ENCODE data around the gene LMOD1.
A peak's percentile ranks its signal among the peaks of the same experiment; 100 is the strongest.
"Not testable (repeated sequence)": the region's sequence is repeated elsewhere in the genome, so short reads cannot be mapped to it uniquely, and the experiment has no call there.

Gene LMOD1

DNA sequence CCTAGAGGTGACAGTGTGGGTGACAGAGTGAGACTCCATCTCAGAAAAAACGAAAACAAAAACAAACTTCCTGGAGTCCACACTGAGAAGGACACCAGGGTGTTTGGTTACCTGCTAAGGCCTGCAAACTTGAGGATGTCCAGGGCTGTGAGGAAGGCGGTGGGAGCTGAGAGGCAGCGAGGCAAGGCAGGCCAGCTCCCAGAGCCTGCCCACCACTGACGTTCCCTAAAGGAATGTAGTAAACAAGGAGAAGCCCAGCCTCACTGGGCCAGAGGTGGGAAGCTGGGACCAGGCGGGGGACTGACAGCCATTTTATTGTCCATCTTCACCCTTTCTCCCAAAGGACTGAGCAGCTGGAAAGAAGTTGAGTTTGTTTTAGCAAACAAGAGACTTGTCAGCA lies 33.5 kb downstream of the LMOD1 start:
- DNase-seq = no peak

DNA sequence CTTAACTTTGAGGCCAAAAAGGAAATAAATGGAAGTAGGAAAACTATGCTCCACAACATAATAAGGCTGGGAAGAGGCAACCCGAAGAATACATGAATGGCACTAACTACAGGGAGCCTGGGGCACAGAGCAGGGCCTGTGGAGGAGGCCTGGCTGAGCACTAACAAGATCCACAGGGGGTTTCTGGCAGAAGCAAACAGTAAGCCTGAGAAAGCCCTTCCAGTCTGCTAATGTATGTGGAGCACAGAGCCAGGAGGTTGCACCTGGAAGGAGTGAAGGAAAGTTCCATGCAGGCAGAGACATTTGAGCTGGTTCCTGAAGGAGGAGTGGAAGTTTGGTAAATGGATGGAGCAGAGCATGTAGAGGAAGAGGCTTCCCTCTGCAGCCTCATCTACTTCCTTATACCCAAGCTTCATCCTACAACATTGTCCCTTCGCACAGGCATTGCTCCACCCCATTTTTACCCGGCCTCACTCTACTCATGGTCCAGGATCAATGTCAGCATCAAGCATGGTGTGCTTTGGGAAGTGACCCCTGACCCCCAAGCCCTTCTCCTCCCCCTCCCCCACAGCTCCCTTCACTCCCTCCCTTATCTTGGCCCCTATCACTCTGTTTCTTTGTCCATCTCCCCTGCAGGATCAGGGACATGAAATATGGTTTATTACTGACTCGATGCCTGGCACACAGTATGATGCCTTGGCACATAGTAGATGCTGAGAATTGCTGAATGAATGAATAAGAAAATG lies 34.3 kb downstream of the LMOD1 start:
- DNase-seq = no peak

DNA sequence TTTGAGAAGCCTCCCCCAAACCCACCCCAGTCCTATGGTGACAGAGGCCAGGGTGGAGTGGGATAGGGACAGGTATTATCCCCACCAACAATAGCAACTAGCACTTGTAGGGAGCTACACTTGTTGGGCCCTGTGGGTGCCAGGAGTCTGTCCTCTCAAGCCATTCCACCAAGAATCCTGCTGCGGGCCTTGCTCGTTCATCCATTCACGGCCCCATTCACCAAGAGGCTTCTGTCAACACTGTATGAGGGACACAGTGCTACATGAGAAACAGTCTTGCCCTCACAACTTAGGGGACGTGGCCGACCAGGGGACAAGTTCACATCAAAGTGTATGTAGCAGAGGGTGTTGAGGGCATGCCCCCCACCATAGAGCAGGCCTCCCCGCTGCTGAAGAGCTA lies 38.7 kb downstream of the LMOD1 start:
- DNase-seq = no peak

DNA sequence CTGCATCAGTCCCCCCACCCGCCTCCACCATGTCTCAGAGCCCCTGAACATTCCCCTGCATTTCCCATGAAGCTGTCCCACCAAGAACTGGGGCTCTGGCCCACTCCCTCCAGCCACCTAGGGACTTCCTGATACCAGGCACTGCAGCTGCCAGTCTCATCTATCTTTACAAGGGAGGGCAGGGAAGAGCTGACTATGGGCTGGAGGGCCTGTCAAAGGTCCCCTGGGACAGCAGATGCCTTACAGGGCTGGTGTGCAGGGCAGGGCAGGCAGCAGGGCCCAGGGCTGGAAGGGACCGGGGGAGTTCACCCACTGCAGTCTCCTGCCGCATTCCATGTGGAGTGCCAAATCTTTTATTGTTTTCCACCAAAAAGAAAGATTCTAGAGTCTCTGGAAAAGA lies 40.0 kb downstream of the LMOD1 start:
- no peak for DNase-seq

DNA sequence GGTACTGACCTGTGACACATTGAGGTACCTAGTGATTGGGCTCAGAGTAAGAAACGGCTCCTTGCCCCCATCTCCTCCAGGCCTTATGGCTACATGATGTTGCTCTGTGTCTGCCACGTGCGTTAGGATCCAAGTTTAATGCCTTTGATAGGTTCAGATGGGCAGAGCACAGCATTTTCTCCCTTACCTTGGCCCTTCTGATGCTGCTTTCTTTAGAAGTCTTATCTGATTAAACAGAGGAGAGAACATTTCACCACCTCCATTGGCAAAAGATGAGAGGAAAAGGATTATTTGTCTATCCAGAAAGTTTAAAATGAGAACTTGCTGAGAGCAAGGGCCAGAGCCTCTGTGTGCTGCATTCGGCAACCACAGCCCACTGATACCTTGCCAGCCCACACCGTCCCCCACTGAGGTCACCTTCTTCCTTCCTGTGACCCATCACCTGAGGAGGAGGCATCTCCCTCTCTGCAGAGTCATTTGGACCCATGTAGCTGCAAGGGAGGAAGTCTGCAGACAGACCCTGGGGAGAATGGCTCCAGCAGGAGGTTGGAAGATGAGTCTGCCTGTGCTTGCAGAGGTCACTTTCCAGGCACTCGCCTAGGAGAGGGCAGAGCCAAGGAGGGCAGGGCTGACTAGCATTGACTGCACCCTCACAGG lies 41.0 kb downstream of the LMOD1 start:
- DNase-seq = no peak

DNA sequence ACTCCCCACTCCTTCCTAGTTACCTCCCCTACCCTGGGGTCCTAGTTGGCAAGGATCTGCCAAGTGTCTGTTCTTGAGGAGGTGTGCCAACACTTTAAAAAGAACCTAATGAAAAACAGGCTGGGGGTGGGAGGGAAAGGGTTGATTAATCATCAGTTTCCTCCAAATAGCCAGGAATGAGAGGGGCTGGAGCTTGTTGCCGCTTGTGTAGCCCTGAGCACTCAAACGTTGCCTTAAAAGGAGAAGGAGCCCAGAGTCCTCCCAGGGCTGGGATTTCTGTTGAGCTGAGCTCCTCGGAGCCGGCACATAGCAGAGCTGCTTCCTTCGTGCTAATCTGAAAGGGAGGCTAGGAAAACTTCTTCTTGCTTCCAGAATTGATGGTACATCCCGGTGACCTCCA lies 41.8 kb downstream of the LMOD1 start:
- no peak for DNase-seq

DNA sequence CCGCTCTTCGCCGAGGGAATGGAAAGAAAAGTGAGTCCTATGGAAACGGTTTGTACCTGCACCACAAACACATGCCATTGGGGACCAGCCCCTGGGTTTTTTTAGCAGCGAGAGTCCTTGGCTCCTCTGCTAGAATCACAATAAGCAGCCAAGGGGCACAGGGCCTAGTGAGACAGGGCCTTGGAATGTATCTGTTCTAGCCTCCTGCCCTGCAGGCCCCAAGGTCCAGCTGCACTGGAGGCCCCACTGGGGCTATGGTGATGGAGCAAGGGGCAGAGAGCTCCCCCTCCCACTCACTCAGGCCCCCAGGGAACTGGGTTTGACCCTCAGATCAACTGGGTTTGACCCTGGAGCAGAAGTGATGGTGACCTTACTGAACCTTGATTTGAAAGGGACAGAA lies 43.2 kb downstream of the LMOD1 start:
- no peak for DNase-seq

DNA sequence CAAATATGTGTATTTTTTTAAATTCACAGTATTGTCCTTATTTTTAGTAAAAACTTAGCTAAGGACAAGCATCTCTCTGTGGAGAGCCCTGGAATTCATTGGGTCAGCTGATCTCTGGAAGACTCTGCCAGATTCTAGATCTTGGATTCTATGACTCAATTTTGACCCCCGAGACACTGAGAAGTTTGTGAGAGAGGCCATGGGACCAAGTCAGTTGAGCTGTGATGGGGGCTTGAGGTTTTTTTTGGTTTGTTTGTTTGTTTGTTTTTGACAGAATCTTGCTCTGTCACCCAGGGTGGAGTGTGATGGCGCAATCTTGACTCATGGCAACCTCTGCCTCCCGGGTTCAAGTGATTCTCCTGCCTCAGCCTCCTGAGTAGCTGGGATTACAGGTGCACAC lies 44.1 kb downstream of the LMOD1 start:
- no peak for DNase-seq

DNA sequence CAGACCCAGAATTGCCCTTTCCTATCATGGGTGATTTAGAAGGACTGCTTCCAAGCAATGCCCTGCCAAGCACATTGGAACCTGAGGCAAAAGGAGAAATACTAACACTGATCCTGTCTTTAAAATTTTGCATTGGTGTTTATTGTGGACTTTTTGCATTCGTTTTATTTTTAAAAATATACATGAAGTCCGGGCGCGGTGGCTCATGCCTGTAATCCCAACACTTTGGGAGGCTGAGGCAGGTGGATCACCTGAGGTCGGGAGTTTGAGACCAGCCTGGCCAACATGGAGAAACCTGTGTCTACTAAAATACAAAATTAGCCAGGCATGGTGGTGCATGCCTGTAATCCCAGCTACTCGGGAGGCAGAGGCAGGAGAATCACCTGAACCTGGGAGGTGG lies 45.3 kb downstream of the LMOD1 start:
- not testable (repeated sequence) for DNase-seq

DNA sequence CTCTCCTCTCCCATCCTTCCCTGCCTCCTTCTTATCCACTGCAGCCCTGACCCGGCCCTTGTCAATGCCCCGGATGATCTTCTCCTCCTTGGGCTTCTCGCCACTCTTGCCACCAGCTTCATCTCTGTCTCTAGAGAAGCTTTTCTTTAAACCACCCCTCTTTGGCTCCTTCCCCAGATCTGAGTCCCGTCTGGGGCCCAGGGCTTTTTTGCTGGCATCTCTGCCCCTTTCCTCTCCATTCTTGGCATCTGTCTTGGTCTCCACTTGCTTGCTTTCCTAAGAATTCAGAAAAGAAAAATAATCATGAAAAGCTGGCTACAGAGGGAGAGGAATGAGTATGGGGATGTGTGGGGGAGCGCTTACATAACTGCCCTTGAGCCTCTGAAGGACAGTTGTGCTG lies 45.9 kb downstream of the LMOD1 start:
- no peak for DNase-seq

DNA sequence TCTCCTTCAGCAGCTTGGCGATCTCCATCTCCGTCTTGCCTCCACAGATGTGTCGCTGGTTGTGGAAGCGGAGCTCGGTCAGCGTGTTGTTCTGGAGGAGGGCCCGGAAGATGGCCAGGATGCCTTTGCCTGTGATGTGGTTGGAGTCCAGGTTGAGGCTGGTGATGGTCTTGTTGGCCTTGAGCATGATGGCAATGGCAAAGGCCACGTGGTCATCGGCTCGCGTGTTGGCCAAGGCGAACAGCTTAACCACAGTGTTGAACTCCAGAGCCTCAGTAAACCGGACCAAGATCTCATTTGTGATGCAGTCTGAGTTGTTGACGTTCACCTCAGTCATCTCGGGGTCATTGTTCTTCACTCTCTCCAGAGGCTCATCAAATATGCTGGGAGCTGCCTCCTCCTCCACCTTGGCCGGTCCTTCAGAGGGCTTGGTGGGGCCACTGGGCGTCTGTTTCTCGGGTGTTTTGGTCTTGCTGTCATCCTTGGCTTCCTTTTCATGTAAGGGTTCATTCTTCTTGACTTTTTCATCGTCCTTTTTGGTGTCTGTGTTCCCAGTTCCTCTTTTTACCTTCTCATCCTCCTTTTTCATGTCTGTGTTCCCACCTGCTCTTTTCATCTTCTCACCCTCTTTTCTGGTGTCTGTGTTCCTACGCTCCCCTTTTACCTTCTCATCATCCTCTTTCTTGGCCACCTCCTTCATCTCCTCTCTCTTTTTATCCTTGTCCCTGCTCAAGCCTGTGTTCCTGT lies 46.5 kb downstream of the LMOD1 start:
- no peak for DNase-seq

DNA sequence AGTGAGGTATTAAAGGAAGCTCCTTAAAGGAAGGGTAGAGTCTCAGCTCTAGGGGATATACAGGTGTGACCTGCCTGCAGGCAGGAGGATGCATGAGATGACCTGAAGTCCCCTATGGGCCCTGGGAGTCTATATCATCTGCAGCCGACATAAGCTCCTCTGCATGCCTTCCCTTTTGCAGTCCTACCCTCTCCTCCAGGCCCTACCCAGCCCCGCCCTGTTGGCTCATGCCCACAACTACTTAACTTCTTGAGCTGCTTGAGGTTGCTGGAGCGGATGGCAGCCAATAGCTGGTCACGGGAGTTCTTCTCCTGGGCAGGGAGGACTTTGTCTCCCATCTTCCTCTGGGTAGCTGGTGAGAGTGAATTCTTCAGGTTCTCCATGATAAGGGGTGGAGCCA lies 47.4 kb downstream of the LMOD1 start:
- no peak for DNase-seq

DNA sequence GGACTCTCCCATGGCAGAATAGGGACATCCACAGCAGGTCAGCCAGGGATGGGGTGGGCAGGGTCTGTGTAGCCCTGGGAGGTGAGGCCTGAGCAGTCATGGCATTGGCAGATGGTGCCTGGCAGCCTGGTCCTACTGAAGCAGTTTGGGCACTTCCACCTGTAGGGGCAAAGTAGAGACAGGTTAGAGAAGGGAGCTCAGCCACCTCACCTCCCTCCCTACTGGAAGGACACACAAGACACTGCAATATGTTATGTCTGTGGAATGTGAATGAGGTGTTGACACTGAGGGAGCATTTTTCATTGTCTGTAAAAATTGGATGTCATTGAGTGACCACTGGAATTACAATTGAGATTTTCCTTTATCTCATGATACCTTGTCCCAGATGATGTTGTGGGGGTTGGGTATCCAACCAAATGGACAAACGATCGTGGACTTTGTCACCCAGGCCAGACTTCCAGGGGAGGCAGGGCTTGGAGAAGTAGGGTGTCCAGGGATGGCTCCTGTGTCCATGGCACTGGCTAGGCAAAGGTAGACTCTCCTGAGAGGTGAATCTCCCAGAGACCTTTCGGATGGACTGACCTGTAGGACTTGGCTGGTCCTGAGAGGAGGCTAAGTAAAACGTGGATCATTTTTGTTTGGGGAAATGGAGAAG lies 48.0 kb downstream of the LMOD1 start:
- DNase-seq = no peak

DNA sequence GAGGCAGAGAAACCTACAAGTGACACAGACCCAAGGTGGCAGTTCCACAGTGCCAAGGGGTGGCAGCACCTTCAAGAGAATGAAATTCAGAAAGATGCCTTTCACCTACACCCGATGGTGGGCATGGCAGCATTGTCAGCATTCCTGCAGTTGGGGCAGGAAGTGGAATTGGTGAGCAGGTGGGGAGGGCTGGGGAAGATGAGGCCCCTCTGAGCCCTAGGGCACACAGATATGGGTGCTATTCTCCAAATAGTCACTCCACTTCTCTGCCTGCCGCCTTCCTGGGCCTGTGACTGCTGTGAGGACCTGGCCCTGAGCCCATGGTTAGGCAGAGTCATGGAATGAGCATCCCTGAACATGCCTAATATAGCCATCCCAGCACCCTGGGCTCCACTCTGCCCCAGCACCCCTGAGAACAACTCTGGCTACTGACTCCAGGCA lies 49.4 kb downstream of the LMOD1 start:
- DNase-seq = no peak

DNA sequence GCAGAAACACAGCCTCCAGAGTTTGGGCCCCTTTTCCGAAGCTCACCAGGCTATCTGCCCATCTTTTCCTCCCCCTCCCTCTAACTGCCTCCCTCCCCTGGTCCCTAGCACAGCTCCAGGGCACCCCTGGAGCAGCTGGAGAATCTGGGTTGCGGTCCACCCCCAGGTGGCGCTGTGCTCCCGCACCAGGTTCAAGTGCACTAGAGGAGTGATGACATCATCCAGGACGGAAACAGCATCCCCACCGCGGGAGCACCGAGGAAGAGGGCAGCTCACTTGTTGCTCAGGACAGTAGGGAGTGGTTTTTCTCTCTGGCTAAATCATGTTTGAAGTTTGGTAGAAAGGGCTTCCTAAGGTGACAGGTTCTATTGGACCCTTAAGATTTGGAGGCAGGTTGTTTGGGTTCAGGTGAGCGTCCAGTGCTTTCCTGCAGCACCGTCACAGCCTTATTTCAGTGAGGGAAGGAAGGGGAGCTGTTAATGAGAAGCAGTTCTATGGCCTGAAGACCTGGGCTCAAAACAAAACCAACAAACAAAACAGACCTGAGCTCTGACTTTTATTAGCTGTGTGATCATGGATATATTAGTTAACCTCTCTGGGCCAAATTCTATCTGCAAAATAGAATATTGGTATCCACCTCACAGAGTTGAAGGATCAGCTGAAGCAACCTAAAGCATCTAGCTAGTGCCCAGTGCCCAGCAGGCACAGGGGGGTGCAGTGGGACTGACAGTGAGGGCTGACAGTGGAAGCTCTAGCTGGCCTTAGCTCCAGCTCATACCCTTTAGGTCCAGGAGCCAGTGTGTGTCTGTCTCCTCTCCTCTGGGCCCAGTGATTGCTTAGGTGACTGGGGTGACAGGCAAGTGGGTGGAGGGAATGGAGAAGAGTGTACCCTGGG lies 50.2 kb downstream of the LMOD1 start:
- peak; percentile 76 to 85 for DNase-seq

DNA sequence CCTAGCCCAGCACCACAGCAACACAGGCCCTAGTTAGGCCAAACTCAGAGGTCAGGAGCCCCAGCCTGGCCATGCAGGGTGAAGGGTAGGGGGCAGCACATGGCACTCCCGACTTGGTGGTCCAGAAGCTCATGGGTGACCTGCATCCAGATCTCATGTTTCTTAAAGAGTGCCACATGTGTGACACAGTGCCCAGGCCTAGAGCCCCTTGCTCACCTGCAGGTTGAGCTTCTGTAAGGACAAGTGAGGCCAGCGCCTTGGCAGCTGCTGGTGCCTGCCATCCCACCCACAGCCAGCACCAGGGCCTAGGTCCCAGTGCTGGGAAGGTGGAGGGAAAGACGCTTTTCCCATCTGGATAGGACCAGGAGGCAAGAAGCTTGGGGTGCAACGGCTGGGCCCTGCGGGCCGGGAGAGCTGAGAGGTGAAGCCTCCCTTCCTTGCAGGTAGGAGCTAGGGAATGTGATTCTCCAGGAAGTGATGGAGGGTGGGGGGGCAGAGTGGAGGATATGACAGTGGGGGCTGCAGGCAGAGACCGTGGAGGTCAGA lies 51.2 kb downstream of the LMOD1 start:
- no peak for DNase-seq

DNA sequence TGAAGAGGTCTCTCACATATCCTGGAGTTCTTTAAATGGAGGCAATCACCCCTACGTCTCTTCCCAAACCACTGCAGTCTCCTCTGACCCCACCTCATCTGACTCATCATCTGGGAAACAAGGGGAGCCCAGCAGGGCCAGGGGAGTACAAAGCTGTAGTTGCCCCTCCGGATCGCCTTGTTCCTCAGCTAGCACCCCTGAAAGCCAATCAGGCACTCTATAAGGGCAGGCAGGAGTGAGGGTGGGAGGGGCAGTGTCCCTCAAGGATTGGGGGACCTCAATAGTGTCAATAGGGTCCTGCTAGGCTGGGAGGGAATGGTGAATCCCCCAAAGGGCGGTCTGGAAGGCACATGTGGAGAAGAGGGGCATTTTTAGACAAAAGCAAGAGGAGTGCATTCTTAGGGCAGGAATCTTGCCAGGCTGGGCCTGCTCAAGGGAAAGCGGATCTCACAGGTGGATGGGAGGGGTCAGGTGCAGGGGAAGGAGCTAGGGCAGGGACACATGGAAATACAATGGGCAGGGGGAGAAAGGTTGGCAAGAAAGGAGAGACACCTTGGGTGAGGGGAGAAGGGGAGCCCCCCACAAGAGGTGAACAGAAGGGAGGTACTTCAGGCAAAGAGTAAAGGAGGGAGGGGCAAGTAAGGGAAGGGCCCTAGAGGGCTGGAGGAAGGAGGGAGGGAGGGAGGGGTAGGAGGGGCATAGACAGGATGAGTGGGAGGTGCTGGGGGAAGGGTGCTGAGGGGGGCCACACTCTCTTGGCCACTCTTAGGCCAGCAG lies 51.8 kb downstream of the LMOD1 start:
- DNase-seq = no peak

DNA sequence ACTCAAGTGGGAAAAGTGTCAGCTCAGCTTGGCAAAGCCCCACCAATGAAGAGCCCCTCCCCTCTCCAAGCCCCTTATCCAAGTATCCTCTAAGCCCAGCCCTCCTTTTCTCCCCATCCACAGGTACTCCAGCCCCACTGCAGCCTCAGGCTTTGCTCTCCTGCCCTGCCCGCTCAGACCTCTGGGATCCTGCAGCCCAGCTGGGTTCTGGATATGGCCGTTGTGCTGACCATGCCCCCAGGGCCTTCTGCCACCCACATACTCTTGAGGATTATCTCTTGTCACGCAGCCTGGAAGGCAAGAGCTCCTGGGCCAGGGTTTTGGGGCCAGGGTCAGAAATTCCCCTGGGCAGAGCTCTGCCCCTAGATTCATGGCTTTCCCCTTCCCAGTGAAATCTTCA lies 52.9 kb downstream of the LMOD1 start:
- no peak for DNase-seq

DNA sequence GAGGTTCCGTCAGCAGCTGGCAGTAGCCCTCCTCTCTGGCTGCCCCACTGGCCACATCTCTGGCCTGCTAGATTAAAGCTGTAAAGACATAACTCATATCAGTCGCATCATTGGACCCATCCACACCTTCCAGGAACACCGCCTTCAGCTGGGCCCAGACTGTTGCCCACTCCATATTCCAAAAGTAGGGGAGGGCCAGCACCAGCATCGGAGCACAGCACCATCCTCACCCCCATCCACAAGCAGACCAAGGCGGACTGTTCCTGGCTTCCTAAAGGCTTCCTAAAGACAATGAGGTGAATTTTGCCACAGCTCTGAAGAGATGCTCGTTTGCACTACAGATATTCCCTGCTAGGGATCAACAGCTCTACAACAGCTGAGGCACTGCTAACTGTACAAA lies 54.1 kb downstream of the LMOD1 start:
- no peak for DNase-seq

DNA sequence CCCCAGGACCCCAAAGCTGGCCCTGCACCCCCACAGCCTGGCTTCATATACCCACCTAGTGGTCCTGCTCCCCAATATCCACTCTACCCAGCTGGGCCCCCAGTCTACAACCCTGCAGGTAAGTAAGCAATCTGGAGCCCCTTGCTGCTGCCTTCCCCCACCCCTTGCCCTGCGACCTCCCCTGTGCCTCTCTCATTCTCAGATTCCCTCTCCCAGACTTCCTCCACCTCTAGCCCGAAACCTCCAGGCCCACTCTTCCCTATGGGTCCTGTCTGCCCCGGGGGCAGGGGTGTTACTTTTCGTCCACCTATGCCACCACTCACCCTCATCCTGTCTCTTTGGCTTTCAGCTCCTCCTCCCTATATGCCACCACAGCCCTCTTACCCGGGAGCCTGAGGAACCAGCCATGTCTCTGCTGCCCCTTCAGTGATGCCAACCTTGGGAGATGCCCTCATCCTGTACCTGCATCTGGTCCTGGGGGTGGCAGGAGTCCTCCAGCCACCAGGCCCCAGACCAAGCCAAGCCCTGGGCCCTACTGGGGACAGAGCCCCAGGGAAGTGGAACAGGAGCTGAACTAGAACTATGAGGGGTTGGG lies 54.8 kb downstream of the LMOD1 start:
- DNase-seq = no peak
